Endodermal cell (in vitro differentiated cells): ENCODE measurements around the gene BCORL1. TPM values are rescaled to one million over a fixed set of nuclear protein-coding genes. Genes with fewer than 3 reads are reported as not detected.

Experiments
- DNase-seq: peaks from one replicate; pipeline ENCODE4 v3.0.0-alpha.2; 2017
- H3K27ac ChIP-seq: 2 replicates; pipeline ENCODE4 v1.5.1; 2013; ENCODE audit warnings: mild to moderate bottlenecking, low read depth, low read length, moderate library complexity
- H3K27me3 ChIP-seq: 2 replicates; pipeline ENCODE4 v1.6.1; 2013; ENCODE audit warnings: mild to moderate bottlenecking, low read length, moderate library complexity; ENCODE audit not compliant: insufficient read depth, control insufficient read depth, poor library complexity, severe bottlenecking
- H3K36me3 ChIP-seq: 2 replicates; pipeline ENCODE4 v1.7.0; 2013; ENCODE audit warnings: mild to moderate bottlenecking, low read length, moderate library complexity; ENCODE audit not compliant: control insufficient read depth, insufficient read depth
- H3K4me1 ChIP-seq: one replicate; pipeline ENCODE4 v1.7.0; 2013; ENCODE audit warnings: low read length; ENCODE audit not compliant: control insufficient read depth, insufficient read depth
- H3K4me3 ChIP-seq: 2 replicates; pipeline ENCODE4 v1.5.1; 2013; ENCODE audit warnings: mild to moderate bottlenecking, low read length, moderate library complexity
- H3K9ac ChIP-seq: 2 replicates; pipeline ENCODE4 v1.6.1; 2013; ENCODE audit warnings: mild to moderate bottlenecking, low read length, moderate library complexity; ENCODE audit not compliant: poor library complexity, severe bottlenecking; ENCODE audit errors: extremely low read depth
- H3K9me3 ChIP-seq: 2 replicates; pipeline ENCODE4 v1.6.1; 2013; ENCODE audit warnings: mild to moderate bottlenecking, low read length, moderate library complexity; ENCODE audit not compliant: control insufficient read depth
- H3K27ac Mint-ChIP-seq: 2 replicates; pipeline ENCODE4 v1.8.0; 2020; ENCODE audit warnings: mixed read lengths
- H3K27me3 Mint-ChIP-seq: 2 replicates; pipeline ENCODE4 v1.8.0; 2021; ENCODE audit warnings: mild to moderate bottlenecking, mixed read lengths; ENCODE audit not compliant: insufficient read depth
- H3K36me3 Mint-ChIP-seq: 2 replicates; pipeline ENCODE4 v1.8.0; 2020; ENCODE audit warnings: low read depth, mixed read lengths
- H3K4me1 Mint-ChIP-seq: 2 replicates; pipeline ENCODE4 v1.8.0; 2020; ENCODE audit warnings: mixed read lengths
- H3K4me3 Mint-ChIP-seq: 2 replicates; pipeline ENCODE4 v1.8.0; 2020; ENCODE audit warnings: mild to moderate bottlenecking, moderate library complexity, mixed read lengths
- H3K9me3 Mint-ChIP-seq: 2 replicates; pipeline ENCODE4 v1.8.0; 2020; ENCODE audit warnings: mild to moderate bottlenecking, mixed read lengths
- WGBS, 2 experiments: methylation state at CpG; one replicate each; pipeline versions ENCODE4 v1.1.5 to v1.1.7; 2013; ENCODE audit warnings: missing lambda C conversion rate in 2 of 2, mixed read lengths in 1 of 2; ENCODE audit not compliant: insufficient coverage in 1 of 2, insufficient read length in 1 of 2; 5-methylcytosine and 5-hydroxymethylcytosine counted together
- total RNA-seq, 2 donors: library from RNA; stranded (reverse); fragmentation: NEBNext Ultra II Directional in 1 of 2; extraction: Animal tissue kit (Norgen Biotek cat#: 25700) in 1 of 2; gene quantifications; 2 replicates in 1 of 2; 3 replicates in 1 of 2; pipeline ENCODE4 v1.2.1, GENCODE V29; 2021
- TF ChIP-seq, protein P1 (sequence below): fragments of 200-600 bp; sonication (generic); conservative IDR thresholded peaks from 2 replicates; pipeline ENCODE4 v1.5.0; 2021; ENCODE audit warnings: antibody characterized with exemption, mild to moderate bottlenecking

Gene BCORL1
- total RNA-seq, 2 donors from 2014 or later, result 24.5 to 29.9 TPM

DNA sequence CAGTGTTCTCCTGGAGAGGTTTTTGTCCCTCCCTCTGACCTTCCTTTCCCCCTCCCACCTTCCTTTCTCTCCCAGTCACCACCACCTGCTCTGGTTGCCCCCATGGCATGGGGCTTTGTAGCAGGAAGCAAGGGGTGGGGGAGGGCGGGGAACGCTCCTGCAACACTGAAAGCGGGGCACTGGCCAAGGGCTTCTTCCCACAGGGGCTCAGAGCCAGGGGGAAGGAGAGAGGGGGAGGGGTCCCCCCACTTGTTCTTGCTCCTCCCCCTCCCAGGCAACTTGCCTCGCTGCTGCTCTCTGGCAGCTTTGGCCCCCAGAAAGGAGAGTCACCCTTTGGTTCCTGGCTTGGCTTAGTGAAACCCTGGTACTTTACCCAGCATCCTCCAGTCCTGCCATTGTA, 48.4 kb downstream of the BCORL1 start:
- Histone ChIP-seq H3K4me3 (no peak overlapping the region), H3K9ac (no peak overlapping the region), H3K4me1 (no peaks in the 10 kb centered on the region), H3K27ac (no peak overlapping the region), H3K9me3 (no peaks in the 10 kb centered on the region), H3K27me3 (no peaks in the 10 kb centered on the region), H3K36me3 (peaks cover 21% of the 10 kb centered on the region)
- peak; percentile 45 for DNase-seq
- Mint-ChIP-seq H3K36me3 (peaks cover 50% of the 10 kb centered on the region), H3K27me3 (no peaks in the 10 kb centered on the region), H3K4me3 (no peak overlapping the region), H3K27ac (no peak overlapping the region), H3K9me3 (peaks cover 53% of the 10 kb centered on the region), H3K4me1 (no peaks in the 10 kb centered on the region)
- 100% methylated on average over 2 of the region's 4 CpGs; no CpG with 5 or more reads in 1 of the 2 experiments for WGBS, 2 experiments
- TF ChIP-seq, protein P1, sequence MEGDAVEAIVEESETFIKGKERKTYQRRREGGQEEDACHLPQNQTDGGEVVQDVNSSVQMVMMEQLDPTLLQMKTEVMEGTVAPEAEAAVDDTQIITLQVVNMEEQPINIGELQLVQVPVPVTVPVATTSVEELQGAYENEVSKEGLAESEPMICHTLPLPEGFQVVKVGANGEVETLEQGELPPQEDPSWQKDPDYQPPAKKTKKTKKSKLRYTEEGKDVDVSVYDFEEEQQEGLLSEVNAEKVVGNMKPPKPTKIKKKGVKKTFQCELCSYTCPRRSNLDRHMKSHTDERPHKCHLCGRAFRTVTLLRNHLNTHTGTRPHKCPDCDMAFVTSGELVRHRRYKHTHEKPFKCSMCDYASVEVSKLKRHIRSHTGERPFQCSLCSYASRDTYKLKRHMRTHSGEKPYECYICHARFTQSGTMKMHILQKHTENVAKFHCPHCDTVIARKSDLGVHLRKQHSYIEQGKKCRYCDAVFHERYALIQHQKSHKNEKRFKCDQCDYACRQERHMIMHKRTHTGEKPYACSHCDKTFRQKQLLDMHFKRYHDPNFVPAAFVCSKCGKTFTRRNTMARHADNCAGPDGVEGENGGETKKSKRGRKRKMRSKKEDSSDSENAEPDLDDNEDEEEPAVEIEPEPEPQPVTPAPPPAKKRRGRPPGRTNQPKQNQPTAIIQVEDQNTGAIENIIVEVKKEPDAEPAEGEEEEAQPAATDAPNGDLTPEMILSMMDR, result no peak

DNA sequence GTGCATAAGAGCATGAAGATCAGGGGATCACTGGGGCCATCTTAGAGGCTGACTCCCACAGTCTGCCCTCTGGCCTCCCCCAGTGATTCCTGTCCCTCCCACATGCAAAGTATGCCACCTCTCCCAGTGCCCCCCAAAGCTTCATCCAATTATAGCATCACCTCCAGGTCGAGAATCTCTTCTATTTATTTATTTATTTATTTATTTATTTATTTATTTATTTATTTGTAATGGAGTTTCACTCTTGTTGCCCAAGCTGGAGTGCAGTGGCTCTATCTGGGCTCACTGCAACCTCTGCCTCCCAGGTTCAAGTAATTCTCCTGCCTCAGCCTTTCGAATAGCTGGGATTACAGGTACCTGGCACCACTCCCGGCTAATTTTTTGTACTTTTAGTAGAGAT, 50.1 kb downstream of the BCORL1 start:
- H3K4me3 Mint-ChIP-seq, result no peak overlapping the region
- H3K9me3 ChIP-seq, result no peaks in the 10 kb centered on the region
- no peaks in the 10 kb centered on the region for H3K27me3 ChIP-seq
- no peak overlapping the region for H3K9ac ChIP-seq
- H3K36me3 ChIP-seq, result peaks cover 10% of the 10 kb centered on the region
- H3K27ac Mint-ChIP-seq, result no peak overlapping the region
- no peaks in the 10 kb centered on the region for H3K4me1 ChIP-seq
- H3K36me3 Mint-ChIP-seq, result peaks cover 44% of the 10 kb centered on the region
- H3K9me3 Mint-ChIP-seq, result peaks cover 51% of the 10 kb centered on the region
- H3K27me3 Mint-ChIP-seq, result no peaks in the 10 kb centered on the region
- H3K27ac ChIP-seq, result no peak overlapping the region
- no peak for DNase-seq
- H3K4me3 ChIP-seq, result no peak overlapping the region
- WGBS, 2 experiments, result 100% methylated on average over 2 of the region's 3 CpGs; no CpG with 5 or more reads in 1 of the 2 experiments
- no peaks in the 10 kb centered on the region for H3K4me1 Mint-ChIP-seq
- TF ChIP-seq, protein P1, result no peak

DNA sequence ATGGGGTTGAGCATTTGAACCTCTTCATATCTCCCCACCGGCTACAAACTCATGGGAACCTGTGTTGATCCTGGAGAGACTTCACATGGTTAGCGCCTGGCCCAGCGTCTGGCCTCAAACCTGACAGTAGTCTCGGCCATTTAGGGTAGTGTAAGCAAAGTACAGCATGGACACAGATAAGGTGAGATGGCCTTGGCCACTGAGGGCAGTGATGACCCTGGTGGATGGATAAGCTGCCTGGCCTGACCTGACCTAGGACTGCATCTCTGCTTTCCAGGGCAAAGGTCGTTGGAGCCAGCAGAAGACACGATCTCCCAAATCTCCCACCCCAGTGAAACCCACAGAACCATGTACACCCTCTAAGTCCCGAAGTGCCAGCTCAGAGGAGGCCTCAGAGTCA, 51.7 kb downstream of the BCORL1 start:
- no peaks in the 10 kb centered on the region for H3K4me1 ChIP-seq
- no peaks in the 10 kb centered on the region for H3K27me3 ChIP-seq
- no peak overlapping the region for H3K9ac ChIP-seq
- no peak for DNase-seq
- Mint-ChIP-seq H3K27me3 (no peaks in the 10 kb centered on the region), H3K36me3 (peaks cover 44% of the 10 kb centered on the region), H3K4me3 (no peak overlapping the region), H3K4me1 (no peaks in the 10 kb centered on the region), H3K27ac (no peak overlapping the region), H3K9me3 (peaks cover 49% of the 10 kb centered on the region)
- WGBS, 2 experiments, result 91% methylated on average over 5 of the region's 7 CpGs; no CpG with 5 or more reads in 1 of the 2 experiments
- peaks cover 15% of the 10 kb centered on the region for H3K36me3 ChIP-seq
- H3K27ac ChIP-seq, result no peak overlapping the region
- TF ChIP-seq, protein P1, result no peak
- H3K9me3 ChIP-seq, result no peaks in the 10 kb centered on the region
- H3K4me3 ChIP-seq, result no peak overlapping the region
